SK-N-SH (cell line): Measurements from ENCODE around the gene TNFRSF19. TPM values are rescaled to one million over a fixed set of nuclear protein-coding genes. Genes with fewer than 3 reads are reported as not detected.

Experiments used
- CTCF ChIA-PET: fragments of 300-600, 350-600 bp; formaldehyde crosslinking; extraction: SDS; loops from one replicate; lab custom pipeline; 2021; lab: Yijun Ruan, JAX
- POLR2A ChIA-PET: fragments of 350-600 bp; sonication (Branson Sonifier 250); formaldehyde crosslinking; extraction: SDS; loops from one replicate; lab custom pipeline; 2020; ENCODE audit warnings: antibody characterized with exemption, inconsistent platforms; lab: Yijun Ruan, JAX
- DNase-seq: peaks from one replicate; pipeline ENCODE4 v3.0.0; 2012
- H2AFZ ChIP-seq: fragments of 200-600 bp; sonication (generic); 2 replicates; pipeline ENCODE4 v1.8.1; 2016; ENCODE audit warnings: antibody characterized with exemption, mild to moderate bottlenecking, low read depth
- H3F3A ChIP-seq: fragments of 200-600 bp; sonication (generic); replicated peaks from 2 replicates; pipeline ENCODE3; 2016; ENCODE audit warnings: antibody characterized with exemption, mild to moderate bottlenecking; ENCODE audit not compliant: insufficient read depth
- H3K27ac ChIP-seq, 2 experiments: fragments of 200-500 bp in 1 of 2; fragments of 200-600 bp in 1 of 2; sonication (Bioruptor generic) in 1 of 2; sonication (generic), shearing (Covaris generic) in 1 of 2; 2 replicates each; pipeline versions ENCODE4 v1.5.1 to v1.6.1; 2014 to 2016; ENCODE audit warnings: low read depth in 2 of 2, inconsistent platforms in 1 of 2, low read length in 1 of 2, mild to moderate bottlenecking in 1 of 2, mixed read lengths in 1 of 2
- H3K27me3 ChIP-seq: fragments of 200-600 bp; sonication (generic), shearing (Covaris generic); 2 replicates; pipeline ENCODE4 v1.6.1; 2016; ENCODE audit warnings: mixed run types; ENCODE audit not compliant: insufficient read depth
- H3K36me3 ChIP-seq, 2 experiments: fragments of 200-500 bp in 1 of 2; fragments of 200-600 bp in 1 of 2; sonication (Bioruptor generic) in 1 of 2; sonication (generic) in 1 of 2; replicated peaks in 1 of 2; 2 replicates each; pipeline versions ENCODE3 to v1.5.1; 2014 to 2016; ENCODE audit warnings: low read length in 1 of 2, mild to moderate bottlenecking in 1 of 2; ENCODE audit not compliant: insufficient read depth in 2 of 2, control insufficient read depth in 1 of 2
- H3K4me1 ChIP-seq, 2 experiments: fragments of 200-500 bp in 1 of 2; fragments of 200-600 bp in 1 of 2; sonication (Bioruptor generic) in 1 of 2; sonication (generic), shearing (Covaris generic) in 1 of 2; 2 replicates each; pipeline versions ENCODE4 v1.5.1 to v1.6.1; 2014 to 2016; ENCODE audit warnings: low read depth in 1 of 2, low read length in 1 of 2, mixed run types in 1 of 2; ENCODE audit not compliant: insufficient read depth in 2 of 2, control insufficient read depth in 1 of 2
- H3K4me2 ChIP-seq: fragments of 200-600 bp; sonication (generic), shearing (Covaris generic); 2 replicates; pipeline ENCODE4 v1.6.1; 2017; ENCODE audit warnings: mixed run types
- H3K4me3 ChIP-seq, 2 experiments: fragments of 200-500 bp in 1 of 2; fragments of 200-600 bp in 1 of 2; sonication (Bioruptor generic) in 1 of 2; sonication (generic), shearing (Covaris generic) in 1 of 2; 2 replicates each; pipeline versions ENCODE4 v1.5.1 to v1.8.1; 2014 to 2016; ENCODE audit warnings: low read depth in 2 of 2, inconsistent platforms in 1 of 2, low read length in 1 of 2, mild to moderate bottlenecking in 1 of 2, mixed read lengths in 1 of 2, moderate library complexity in 1 of 2
- H3K79me2 ChIP-seq: fragments of 200-600 bp; sonication (generic); 2 replicates; pipeline ENCODE4 v1.8.1; 2017; ENCODE audit warnings: mild to moderate bottlenecking; ENCODE audit not compliant: insufficient read depth
- H3K9ac ChIP-seq: fragments of 200-600 bp; sonication (generic); 2 replicates; pipeline ENCODE4 v1.6.1; 2017; ENCODE audit warnings: mixed run types
- H3K9me2 ChIP-seq: fragments of 200-600 bp; sonication (generic); 2 replicates; pipeline ENCODE4 v1.6.1; 2017; ENCODE audit warnings: mixed run types
- H3K9me3 ChIP-seq: fragments of 200-600 bp; sonication (generic); 2 replicates; pipeline ENCODE4 v1.6.1; 2017; ENCODE audit warnings: mixed run types, mild to moderate bottlenecking, moderate library complexity
- H4K20me1 ChIP-seq: fragments of 200-600 bp; sonication (generic); 2 replicates; pipeline ENCODE4 v1.6.1; 2017; ENCODE audit warnings: mild to moderate bottlenecking, mixed run types; ENCODE audit not compliant: insufficient read depth
- EZH2phosphoT487 ChIP-seq: fragments of 200-600 bp; sonication (generic); IDR thresholded peaks from 2 replicates; pipeline ENCODE4 v1.6.1; 2017; ENCODE audit warnings: low read depth, mixed run types, mild to moderate bottlenecking, antibody characterized with exemption, moderate library complexity, borderline replicate concordance
- FOSL2 ChIP-seq: IDR thresholded peaks from 2 replicates; pipeline ENCODE4 v1.4.0; 2012; ENCODE audit warnings: low read depth, mild to moderate bottlenecking, moderate library complexity, borderline replicate concordance
- FOXJ3 ChIP-seq: sonication (generic); formaldehyde crosslinking; IDR thresholded peaks from 2 replicates; pipeline ENCODE4 v1.5.1; 2020; ENCODE audit warnings: mild to moderate bottlenecking, missing genetic modification reagents
- FOXM1 ChIP-seq: IDR thresholded peaks from 2 replicates; pipeline ENCODE4 v1.4.0; 2012; ENCODE audit warnings: low read depth, mild to moderate bottlenecking
- GATA2 ChIP-seq: sonication (generic); formaldehyde crosslinking; IDR thresholded peaks from 2 replicates; pipeline ENCODE4 v1.5.0; 2020; ENCODE audit warnings: mild to moderate bottlenecking, missing genetic modification reagents
- POLR2AphosphoS5 ChIP-seq: IDR thresholded peaks from 2 replicates; pipeline ENCODE4 v1.6.1; 2012; ENCODE audit warnings: low read depth, low read length
- RAD21 ChIP-seq: IDR thresholded peaks from 2 replicates; pipeline ENCODE4 v1.6.1; 2012; ENCODE audit warnings: mild to moderate bottlenecking, low read length
- RCOR1 ChIP-seq: fragments of 150-350 bp; IDR thresholded peaks from 2 replicates; pipeline ENCODE4 v1.6.1; 2017; ENCODE audit warnings: antibody characterized with exemption, low read length
- RFX5 ChIP-seq: IDR thresholded peaks from 2 replicates; pipeline ENCODE4 v1.6.1; 2012; ENCODE audit warnings: mild to moderate bottlenecking, improper control_type of control experiment, low read length
- SMC3 ChIP-seq: IDR thresholded peaks from 2 replicates; pipeline ENCODE4 v1.6.1; 2012; ENCODE audit warnings: low read depth, low read length, improper control_type of control experiment
- TAF1 ChIP-seq: IDR thresholded peaks from 2 replicates; pipeline ENCODE4 v1.6.1; 2012; ENCODE audit warnings: low read depth, mild to moderate bottlenecking, low read length, moderate library complexity, borderline replicate concordance
- TCF12 ChIP-seq: IDR thresholded peaks from 2 replicates; pipeline ENCODE4 v1.4.0; 2012
- YY1 ChIP-seq: IDR thresholded peaks from 2 replicates; pipeline ENCODE4 v1.4.0; 2012; ENCODE audit warnings: low read depth, mild to moderate bottlenecking
- WGBS: methylation state at CpG from one replicate; pipeline ENCODE4 v1.1.6; 2017; ENCODE audit warnings: low lambda C conversion rate; 5-methylcytosine and 5-hydroxymethylcytosine counted together
- polyA plus RNA-seq, 3 experiments: library from polyadenylated mRNA; depleted of rRNA; stranded (reverse); fragments of >200 nt; gene quantifications; 2 replicates each; pipeline ENCODE4 v1.2.3, GENCODE V29; 2012
- TF ChIP-seq, protein P1 (sequence below): fragments of 150-350 bp; IDR thresholded peaks from 2 replicates; pipeline ENCODE4 v1.6.1; 2017; ENCODE audit warnings: antibody characterized with exemption, low read length, low read depth, borderline replicate concordance
- TF ChIP-seq, protein P2 (sequence below): IDR thresholded peaks from 2 replicates; pipeline ENCODE4; 2012
- TF ChIP-seq, protein P3 (sequence below): fragments of 150-350 bp; IDR thresholded peaks from 2 replicates; pipeline ENCODE4 v1.6.1; 2016; ENCODE audit warnings: mild to moderate bottlenecking, low read depth, low read length
- TF ChIP-seq, protein P4 (sequence below): IDR thresholded peaks from 2 replicates; pipeline ENCODE4 v1.4.0; 2012; ENCODE audit warnings: low read depth, borderline replicate concordance
- TF ChIP-seq, protein P5 (sequence below): IDR thresholded peaks from 2 replicates; pipeline ENCODE4 v1.4.0; 2012; ENCODE audit warnings: low read depth

Gene TNFRSF19
- polyA plus RNA-seq, 1 of the 3 experiments (the other 2 are of a cell fraction), result 4.6 TPM

DNA sequence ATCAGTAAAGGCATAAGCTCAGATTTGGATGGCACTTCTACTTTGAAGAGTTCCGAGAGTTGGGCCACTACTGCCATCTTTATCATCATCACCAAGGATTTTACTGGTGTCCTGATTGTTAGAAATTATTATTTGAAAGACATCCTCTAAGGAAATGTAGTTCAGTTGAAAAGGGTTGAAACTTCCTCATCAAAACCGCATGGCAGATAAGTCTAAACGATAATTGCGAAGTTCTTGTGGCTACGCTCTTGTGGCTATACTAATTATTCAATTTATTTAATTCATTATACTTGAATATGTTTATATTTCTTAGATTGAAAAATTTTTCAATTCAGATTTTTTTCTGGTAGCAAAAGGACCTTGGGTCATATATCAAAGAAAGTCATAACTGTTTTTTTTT, 22.4 kb downstream of the TNFRSF19 start:
- Histone ChIP-seq H3K4me3 (no peak overlapping the region), H3K9me2 (no peaks in the 10 kb centered on the region), H3K9ac (no peak overlapping the region), H3K36me3 (peaks cover 0 to 31% of the 10 kb centered on the region in 2 experiments), H3K9me3 (no peaks in the 10 kb centered on the region), H4K20me1 (no peaks in the 10 kb centered on the region), H3K4me1 (no peaks in the 10 kb centered on the region; a peak in 1 of 4 replicates), H3K27me3 (no peaks in the 10 kb centered on the region), H3K79me2 (no peaks in the 10 kb centered on the region; the same call in 1 of the 2 replicates), H3K27ac (no peak overlapping the region), H3F3A (no peaks in the 10 kb centered on the region), H2AFZ (no peak overlapping the region), H3K4me2 (no peak overlapping the region)
- ChIA-PET POLR2A (no interaction called here), CTCF (interaction anchor here (0.9 to 1.3 kb wide), 2 partner anchors 14 to 125 kb away, joined by 3 to 4 read pairs; no protein-coding TSS in a partner anchor)
- DNase-seq, result no peak
- TF ChIP-seq SMC3 (no peak), FOXM1 (no peak), GATA2 (no peak), YY1 (no peak), TCF12 (no peak), RFX5 (no peak), POLR2AphosphoS5 (no peak), RAD21 (no peak), EZH2phosphoT487 (no peak), RCOR1 (no peak), FOSL2 (no peak), FOXJ3 (CRISPR knock-in tag) (no peak), TAF1 (no peak)
- TF ChIP-seq, protein P1, sequence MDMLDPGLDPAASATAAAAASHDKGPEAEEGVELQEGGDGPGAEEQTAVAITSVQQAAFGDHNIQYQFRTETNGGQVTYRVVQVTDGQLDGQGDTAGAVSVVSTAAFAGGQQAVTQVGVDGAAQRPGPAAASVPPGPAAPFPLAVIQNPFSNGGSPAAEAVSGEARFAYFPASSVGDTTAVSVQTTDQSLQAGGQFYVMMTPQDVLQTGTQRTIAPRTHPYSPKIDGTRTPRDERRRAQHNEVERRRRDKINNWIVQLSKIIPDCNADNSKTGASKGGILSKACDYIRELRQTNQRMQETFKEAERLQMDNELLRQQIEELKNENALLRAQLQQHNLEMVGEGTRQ, result no peak
- TF ChIP-seq, protein P2, sequence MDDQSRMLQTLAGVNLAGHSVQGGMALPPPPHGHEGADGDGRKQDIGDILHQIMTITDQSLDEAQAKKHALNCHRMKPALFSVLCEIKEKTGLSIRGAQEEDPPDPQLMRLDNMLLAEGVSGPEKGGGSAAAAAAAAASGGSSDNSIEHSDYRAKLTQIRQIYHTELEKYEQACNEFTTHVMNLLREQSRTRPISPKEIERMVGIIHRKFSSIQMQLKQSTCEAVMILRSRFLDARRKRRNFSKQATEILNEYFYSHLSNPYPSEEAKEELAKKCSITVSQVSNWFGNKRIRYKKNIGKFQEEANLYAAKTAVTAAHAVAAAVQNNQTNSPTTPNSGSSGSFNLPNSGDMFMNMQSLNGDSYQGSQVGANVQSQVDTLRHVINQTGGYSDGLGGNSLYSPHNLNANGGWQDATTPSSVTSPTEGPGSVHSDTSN, result no peak
- TF ChIP-seq, protein P3, sequence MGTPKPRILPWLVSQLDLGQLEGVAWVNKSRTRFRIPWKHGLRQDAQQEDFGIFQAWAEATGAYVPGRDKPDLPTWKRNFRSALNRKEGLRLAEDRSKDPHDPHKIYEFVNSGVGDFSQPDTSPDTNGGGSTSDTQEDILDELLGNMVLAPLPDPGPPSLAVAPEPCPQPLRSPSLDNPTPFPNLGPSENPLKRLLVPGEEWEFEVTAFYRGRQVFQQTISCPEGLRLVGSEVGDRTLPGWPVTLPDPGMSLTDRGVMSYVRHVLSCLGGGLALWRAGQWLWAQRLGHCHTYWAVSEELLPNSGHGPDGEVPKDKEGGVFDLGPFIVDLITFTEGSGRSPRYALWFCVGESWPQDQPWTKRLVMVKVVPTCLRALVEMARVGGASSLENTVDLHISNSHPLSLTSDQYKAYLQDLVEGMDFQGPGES, result no peak
- TF ChIP-seq, protein P4, sequence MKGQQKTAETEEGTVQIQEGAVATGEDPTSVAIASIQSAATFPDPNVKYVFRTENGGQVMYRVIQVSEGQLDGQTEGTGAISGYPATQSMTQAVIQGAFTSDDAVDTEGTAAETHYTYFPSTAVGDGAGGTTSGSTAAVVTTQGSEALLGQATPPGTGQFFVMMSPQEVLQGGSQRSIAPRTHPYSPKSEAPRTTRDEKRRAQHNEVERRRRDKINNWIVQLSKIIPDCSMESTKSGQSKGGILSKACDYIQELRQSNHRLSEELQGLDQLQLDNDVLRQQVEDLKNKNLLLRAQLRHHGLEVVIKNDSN, result no peak
- TF ChIP-seq, protein P5, sequence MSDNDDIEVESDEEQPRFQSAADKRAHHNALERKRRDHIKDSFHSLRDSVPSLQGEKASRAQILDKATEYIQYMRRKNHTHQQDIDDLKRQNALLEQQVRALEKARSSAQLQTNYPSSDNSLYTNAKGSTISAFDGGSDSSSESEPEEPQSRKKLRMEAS, result no peak
- 96% methylated on average over 5 of the region's 5 CpGs for WGBS
